GM19238 (cell line): ENCODE measurements around the gene GZMB.
"Not testable (repeated sequence)": the region's sequence is repeated elsewhere in the genome, so short reads cannot be mapped to it uniquely, and the experiment has no call there.

Experiments
- DNase-seq: peaks from one replicate; pipeline ENCODE4 v3.0.0; 2011; ENCODE audit warnings: low spot score; ENCODE audit not compliant: insufficient read length

The GZMB gene

DNA sequence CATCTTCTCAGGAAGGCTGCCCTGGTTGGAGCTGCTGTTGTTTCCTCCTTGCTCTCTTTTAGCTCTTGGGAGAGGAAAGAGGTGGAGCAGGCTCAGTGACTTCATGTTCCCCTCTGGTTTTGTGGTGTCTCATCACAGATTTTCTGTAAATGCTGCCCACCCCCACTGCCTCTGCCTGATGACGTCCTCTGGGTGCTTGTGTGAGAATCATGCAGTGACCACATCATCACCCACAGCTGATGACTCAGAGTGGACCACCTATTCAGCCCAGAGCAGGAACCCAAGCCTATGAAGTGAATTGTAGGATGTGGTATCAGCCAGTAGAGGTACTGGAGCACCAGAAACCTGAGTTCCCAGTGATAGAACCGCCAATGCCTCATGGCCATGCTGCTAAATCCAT lies at the start of gene GZMB:
Gene GZMB (minus strand): TSS at position 33 of the 400 bp plus-strand sequence. CDS start 30 bp downstream, at position 3.
- DNase-seq, result no peak

- no peak for DNase-seq
Observed at GRCh38 chr14:24681056-24681455, 47.1 kb upstream of the GZMB start.

DNA sequence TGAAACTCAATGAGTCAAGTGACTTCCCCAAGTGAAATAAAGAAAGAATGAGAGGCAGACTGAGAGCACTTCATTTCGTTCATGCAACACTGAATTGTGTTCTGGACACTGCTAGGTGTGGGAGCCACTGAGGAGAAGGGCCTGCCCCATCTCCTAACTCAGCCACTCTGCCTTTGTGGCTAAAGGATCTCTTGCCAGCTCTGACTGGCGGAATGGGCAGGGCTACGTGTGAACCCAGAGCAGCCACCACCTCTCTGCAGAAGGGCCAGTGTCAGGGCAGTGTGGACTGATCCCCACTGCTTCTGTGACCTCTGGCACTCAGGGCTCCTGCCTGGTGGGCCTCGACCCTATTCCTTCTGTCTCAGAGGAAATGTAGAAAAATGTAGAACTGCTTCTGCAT lies 46.5 kb upstream of the GZMB start:
- DNase-seq, result no peak

DNA sequence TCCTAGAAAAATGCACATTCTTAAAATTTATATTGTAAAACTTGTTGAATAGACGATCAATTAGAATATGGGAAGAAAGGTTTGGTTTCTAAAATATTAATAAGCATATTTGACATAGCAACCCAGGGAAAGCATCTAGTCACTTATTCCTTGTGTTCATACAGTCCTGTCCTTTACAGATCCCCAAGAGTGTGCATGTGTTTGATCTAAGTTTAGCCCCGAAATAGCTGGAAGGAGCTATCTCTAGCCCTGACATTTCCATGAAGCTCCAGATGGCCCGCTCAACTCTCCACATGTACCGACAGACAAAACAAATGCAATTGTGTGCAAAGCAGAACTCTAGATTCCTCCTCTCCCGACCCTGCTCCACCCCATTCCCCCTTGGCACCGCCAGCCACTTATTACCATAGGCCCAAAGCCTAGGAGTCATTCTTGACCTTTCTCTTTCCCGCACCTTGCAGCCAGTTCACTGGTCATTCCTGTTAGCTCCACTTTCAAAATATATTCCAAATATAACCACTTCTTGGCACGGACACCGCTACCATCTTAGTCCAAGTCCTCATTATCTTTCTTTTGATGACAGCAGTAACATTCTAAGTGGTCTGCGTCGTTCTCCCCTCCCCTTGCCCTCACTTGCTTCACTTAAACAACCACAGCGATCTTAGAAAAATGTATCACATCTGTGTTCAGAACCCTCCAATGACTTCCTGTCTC lies 45.4 kb upstream of the GZMB start:
- DNase-seq, result no peak

DNA sequence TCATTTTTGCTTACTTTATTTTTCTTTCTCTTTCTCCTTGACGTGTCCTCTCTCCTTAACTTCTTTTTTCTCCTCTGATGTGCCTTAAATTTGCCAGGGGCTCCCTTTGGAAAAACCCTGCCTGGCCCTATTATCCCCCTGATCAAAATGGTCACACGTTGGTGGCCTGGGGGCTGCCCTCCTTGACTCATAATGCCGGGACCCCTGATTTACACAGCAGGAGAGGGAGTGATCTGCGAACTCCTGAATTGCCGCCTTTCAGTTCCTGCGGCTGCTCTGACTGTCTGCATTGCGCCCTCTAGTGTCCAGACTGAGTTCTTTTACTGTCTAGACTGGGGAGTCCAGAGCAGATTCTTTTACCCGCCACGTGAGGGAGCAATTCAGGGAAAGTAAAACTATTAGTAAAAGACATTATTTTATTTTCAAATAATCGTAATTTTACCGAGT lies 44.8 kb upstream of the GZMB start:
- peak; percentile 39 for DNase-seq

DNA sequence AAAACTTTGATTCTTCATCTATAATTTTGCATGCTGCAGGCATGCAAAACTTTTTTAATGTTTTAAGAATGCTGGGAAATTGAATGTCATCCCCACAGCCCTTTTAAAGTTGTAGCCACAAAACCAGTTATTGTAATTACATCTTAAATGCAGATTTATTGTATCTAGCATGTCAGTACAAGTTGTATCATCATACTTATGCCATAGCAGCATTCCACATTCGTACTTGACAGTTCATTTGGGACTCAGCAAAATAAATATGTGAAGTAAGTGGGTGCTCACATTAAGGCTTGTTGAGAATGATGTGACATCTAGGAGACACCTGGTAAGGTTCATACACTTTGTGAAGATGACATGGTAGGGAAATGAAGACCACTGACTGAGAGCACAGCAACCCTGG lies 44.0 kb upstream of the GZMB start:
- DNase-seq, result no peak

DNA sequence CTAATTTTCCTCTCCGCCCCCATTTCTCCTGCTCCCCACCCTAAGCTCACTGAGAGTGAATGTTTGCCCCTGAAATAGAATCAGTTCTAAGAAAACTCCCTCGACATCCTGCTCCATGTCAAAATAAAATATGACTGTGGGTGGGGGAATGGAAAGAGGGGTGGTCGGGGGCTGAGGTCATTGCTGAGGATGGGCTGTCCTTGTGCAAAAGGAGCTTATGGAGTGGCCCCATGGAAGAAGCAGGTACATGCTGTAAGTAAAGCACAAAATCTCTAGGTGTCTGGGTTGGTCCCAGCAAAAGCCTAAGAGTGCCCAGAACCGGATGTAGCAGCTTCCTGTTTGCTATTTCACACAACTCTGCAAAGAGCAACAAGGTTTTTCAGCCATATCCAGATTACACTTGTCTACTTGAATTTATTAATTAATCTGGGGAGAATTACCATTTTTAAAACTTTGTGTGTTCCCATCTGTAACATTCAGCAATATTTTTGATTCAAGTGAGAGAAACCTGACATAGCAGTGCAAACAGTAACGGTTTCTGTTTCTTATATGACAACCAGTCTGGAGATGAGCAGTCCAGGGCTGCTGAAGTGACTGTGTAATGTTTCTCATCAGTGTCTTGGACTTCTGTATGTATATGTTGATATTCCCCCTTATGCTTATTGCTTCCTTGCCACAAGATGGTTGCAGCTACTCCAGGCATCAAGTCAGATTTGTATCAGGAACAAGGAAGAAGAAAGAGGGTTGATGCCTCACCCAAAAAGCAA lies 40.4 kb upstream of the GZMB start:
- DNase-seq, result no peak

GRCh38 chr14:24673534-24674203 lies 39.7 kb upstream of the GZMB start:
- no peak for DNase-seq

GRCh38 chr14:24673059-24673458 lies 39.1 kb upstream of the GZMB start:
- no peak for DNase-seq

GRCh38 chr14:24670594-24670993 lies 36.6 kb upstream of the GZMB start:
- DNase-seq, result no peak

- DNase-seq, result no peak
Observed at GRCh38 chr14:24669651-24670050, 35.7 kb upstream of the GZMB start.

- DNase-seq, result peak; percentile 29
Observed at GRCh38 chr14:24665440-24665991, 31.5 kb upstream of the GZMB start.

DNA sequence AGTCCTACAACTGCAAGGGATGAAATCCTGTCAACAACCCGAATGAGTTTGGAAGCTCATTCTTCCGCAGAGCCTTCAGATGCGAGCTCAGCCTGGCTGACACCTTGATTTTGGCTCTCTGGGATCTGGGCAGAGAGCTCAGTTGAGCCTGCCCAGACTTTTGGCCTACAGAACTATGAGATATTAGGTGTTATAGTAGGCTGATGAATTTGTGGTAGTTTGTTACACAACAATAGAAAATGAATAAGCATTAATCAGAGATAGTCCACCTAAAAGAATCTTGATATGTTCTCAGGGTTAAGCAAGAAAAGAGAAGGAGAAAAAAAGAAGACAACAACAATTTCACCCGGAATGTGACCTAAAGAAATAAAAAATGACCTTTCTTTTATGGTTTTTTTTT lies 30.4 kb upstream of the GZMB start:
- DNase-seq, result no peak

DNA sequence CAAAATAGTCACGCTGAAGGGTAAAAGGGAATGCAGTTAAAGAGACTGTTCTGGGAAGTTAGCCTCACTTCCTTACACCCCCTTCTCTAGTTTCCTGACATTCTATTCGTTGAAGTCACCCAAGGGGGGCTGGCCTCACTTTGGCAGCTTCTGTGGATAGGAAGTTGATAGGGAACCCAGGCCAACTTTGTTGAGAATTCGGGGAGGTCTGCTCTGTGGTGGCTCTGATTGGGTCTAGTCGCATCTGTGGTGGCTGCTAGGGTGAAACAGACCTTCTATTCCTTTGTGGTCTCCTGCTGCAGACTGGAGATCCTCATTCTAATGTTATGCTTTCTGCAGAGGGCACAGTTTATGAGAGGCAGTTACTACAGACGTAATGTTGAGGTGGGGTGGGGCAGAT lies 28.8 kb upstream of the GZMB start:
- no peak for DNase-seq

DNA sequence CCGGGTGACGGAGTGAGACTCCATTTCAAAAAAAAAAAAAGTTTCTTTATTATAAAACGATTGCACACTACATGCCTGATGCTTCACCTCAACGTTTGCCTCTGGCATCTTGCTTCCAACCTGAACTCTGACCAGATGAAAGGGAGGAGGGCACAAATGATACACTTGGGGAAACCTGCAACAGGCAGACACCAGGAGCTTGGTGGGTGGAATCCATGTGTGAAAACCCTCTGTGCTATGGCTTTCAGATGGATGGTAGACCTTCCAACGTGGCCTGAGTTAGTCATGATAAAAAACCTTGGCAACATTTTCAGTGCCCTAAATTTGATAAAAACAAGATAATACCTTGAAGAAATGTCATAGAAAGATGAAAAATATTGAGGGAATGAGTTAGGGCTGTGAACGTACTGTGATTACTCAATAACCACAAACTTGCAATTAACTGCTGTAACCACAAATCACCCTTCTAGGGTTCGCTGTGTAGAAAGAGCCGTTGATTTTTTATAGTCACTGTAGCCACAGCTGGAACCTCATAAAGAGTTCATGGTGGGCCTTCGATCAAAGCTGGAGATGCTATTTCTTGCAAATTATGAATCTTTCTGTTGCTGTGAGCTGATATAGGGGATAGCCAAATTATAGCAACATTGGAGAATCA lies 26.1 kb upstream of the GZMB start:
- no peak for DNase-seq

DNA sequence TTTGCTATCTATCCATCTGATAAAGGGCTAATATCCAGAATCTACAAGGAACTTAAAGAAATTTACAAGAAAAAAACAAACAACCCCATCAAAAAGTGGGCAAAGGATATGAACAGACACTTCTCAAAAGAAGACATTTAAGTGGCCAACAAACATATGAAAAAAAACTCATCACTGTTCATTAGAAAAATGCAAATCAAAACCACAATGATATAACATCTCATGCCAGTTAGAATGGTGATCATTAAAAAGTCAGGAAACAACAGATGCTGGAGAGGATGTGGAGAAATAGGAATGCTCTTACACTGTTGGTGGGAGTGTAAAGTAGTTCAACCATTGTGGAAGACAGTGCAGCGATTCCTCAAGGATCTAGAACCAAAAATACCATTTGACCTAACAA lies 14.4 kb upstream of the GZMB start:
- not testable (repeated sequence) for DNase-seq

GRCh38 chr14:24639905-24640304 lies 5.9 kb upstream of the GZMB start:
- no peak for DNase-seq

GRCh38 chr14:24639270-24639669 lies 5.3 kb upstream of the GZMB start:
- DNase-seq, result no peak

DNA sequence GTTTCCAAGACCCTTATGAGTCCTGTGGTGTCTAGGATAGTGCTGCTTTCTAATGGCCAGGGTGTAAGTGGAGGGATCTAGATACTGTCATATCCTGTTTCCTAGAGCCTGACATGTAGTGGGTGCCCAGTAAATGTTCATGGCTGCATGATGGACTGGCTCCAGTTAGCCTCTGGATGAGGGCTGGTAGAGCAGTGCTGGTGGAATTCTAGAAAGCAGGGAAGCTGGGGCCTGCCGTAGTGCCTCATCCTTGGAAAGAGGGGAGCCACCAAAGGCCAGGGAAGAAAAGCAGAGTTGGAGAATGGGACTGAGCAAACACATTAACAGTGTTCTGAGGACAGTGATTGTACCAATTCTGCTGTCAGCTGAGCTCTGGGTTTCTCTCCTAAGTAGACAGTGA lies 637 bp downstream of the GZMB start:
- no peak for DNase-seq

- DNase-seq, result no peak
Observed at GRCh38 chr14:24632761-24633160, 1.2 kb downstream of the GZMB start.

DNA sequence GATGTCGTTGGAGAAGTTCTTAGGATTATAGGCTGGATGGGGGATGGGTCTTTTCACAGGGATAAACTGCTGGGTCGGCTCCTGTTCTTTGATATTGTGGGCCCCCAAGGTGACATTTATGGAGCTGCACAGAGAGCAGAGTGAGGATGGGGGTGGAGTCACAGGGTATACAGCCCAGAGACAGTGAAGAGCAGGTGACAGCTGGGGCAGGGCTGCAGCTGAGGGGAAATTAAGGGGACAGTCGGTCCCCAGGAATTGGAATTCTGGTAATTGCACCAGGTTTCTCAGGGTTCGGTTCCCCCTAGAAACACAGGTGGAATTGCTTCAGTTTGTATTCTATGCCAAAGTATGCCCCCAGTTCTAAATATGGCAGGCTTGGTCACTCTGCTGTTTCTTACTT lies 1.7 kb downstream of the GZMB start:
- DNase-seq, result no peak
